Measurements from ENCODE around the gene CBL.

Gene CBL

DNA sequence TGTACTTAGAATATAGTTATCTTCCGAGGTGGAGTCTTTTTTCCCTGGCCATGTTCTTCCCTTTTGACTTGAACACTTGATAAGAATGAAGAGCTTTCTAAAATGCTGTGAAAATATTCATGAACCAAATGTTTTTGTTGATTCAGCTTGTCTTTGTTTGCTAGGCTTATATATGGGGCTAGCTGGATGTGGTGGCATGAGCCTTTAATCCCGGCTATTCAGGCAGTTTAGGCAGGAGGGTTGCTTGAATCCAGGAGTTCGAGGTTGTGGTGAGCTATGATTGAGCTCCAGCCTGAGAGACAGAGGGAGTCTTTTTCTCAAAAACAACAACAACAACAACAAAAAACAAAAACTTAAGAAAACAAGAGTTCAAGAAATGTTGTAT lies 23.1 kb downstream of the CBL start:
- TF ChIP-seq, protein P1, sequence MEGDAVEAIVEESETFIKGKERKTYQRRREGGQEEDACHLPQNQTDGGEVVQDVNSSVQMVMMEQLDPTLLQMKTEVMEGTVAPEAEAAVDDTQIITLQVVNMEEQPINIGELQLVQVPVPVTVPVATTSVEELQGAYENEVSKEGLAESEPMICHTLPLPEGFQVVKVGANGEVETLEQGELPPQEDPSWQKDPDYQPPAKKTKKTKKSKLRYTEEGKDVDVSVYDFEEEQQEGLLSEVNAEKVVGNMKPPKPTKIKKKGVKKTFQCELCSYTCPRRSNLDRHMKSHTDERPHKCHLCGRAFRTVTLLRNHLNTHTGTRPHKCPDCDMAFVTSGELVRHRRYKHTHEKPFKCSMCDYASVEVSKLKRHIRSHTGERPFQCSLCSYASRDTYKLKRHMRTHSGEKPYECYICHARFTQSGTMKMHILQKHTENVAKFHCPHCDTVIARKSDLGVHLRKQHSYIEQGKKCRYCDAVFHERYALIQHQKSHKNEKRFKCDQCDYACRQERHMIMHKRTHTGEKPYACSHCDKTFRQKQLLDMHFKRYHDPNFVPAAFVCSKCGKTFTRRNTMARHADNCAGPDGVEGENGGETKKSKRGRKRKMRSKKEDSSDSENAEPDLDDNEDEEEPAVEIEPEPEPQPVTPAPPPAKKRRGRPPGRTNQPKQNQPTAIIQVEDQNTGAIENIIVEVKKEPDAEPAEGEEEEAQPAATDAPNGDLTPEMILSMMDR (conservative IDR thresholded peaks at IDR 0.05; ENCODE audit: control insufficient read depth, insufficient read depth, low read depth, low read length), result no peak
- no peak for DNase-seq (ENCODE audit: low read depth)
- H3K4me3 ChIP-seq (ENCODE audit: control insufficient read depth, low read depth, low read length), result no peak overlapping the region

DNA sequence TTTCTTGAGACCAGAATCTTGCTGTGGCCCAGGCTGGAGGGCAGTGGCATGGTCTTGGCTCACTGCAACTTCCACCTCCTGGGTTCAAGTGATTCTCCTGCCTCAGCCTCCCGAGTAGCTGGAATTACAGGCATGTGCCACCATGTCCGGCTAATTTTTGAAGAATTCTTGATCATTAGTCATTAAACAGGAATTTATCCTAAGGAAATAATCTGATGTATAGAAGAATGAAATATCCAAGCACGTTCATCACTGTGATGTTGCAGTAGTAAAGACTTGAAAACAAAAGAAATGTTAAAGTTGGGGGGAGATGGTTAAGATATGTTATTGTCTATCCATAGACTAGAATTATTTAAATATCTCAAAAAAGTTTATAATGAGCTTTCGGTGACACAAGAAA lies 23.6 kb downstream of the CBL start:
- no peak overlapping the region for H3K4me3 ChIP-seq (ENCODE audit: control insufficient read depth, low read depth, low read length)
- no peak for DNase-seq (ENCODE audit: low read depth)
- TF ChIP-seq, protein P1 (conservative IDR thresholded peaks at IDR 0.05; ENCODE audit: control insufficient read depth, insufficient read depth, low read depth, low read length), result no peak

DNA sequence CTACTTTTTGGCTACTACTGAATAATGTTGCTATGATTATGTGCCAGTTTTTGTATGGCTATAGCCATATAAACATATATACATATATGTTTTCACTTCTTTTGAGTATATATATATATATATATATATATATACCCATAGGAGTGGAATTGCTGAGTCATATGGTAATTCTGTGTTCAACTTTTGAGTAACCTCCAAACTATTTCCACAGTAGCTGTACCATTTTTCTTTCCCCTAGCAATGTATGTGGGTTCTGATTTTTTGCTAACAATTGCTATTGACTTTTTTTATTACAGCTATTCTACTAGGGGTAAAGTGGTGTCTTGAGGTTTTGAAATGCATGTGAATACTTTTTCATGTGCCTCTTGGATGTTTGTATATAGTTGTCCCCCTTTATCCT lies 30.4 kb downstream of the CBL start:
- TF ChIP-seq, protein P1 (conservative IDR thresholded peaks at IDR 0.05; ENCODE audit: control insufficient read depth, insufficient read depth, low read depth, low read length), result no peak
- peak; percentile 42 for DNase-seq (ENCODE audit: low read depth)
- no peak overlapping the region for H3K4me3 ChIP-seq (ENCODE audit: control insufficient read depth, low read depth, low read length)

DNA sequence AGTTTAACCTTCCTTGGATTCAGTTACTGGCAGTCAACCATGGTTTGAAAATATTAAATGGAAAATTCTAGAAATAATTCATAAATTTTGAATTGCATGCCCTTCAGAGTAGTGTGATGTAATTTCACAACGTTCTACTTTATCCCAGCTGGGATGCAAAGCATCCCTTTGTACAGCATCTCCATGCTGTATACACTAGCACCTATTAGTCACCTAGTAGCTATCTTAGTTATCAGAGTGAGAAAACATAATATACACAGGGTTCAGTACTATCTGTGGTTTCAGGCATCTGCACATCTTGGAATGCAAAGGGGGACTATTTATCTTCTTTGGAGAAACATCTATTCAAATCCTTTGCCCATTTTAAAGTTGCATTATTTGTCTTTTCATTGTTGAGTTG lies 30.8 kb downstream of the CBL start:
- TF ChIP-seq, protein P1 (conservative IDR thresholded peaks at IDR 0.05; ENCODE audit: control insufficient read depth, insufficient read depth, low read depth, low read length), result no peak
- no peak overlapping the region for H3K4me3 ChIP-seq (ENCODE audit: control insufficient read depth, low read depth, low read length)
- DNase-seq (ENCODE audit: low read depth), result peak; percentile 25

DNA sequence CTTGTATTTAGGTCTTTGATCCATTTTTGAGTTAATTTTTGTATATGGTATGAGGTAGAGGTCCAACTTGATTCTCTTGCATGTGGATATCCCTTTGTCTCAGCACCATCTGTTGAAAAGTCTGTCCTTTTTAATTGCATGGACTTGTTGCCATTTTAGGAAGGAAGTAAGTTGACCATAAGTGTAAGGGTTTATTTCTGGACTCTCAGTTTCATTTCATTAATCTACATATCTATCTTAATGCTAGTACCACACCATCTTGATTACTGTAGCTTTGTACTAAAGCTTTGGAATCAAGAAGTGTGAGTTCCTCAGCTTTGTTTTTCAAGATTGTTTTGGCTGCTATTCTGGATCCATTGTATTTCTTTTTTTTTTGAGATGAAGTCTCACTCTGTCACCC lies 31.4 kb downstream of the CBL start:
- H3K4me3 ChIP-seq (ENCODE audit: control insufficient read depth, low read depth, low read length), result no peak overlapping the region
- no peak for DNase-seq (ENCODE audit: low read depth)
- TF ChIP-seq, protein P1 (conservative IDR thresholded peaks at IDR 0.05; ENCODE audit: control insufficient read depth, insufficient read depth, low read depth, low read length), result no peak

DNA sequence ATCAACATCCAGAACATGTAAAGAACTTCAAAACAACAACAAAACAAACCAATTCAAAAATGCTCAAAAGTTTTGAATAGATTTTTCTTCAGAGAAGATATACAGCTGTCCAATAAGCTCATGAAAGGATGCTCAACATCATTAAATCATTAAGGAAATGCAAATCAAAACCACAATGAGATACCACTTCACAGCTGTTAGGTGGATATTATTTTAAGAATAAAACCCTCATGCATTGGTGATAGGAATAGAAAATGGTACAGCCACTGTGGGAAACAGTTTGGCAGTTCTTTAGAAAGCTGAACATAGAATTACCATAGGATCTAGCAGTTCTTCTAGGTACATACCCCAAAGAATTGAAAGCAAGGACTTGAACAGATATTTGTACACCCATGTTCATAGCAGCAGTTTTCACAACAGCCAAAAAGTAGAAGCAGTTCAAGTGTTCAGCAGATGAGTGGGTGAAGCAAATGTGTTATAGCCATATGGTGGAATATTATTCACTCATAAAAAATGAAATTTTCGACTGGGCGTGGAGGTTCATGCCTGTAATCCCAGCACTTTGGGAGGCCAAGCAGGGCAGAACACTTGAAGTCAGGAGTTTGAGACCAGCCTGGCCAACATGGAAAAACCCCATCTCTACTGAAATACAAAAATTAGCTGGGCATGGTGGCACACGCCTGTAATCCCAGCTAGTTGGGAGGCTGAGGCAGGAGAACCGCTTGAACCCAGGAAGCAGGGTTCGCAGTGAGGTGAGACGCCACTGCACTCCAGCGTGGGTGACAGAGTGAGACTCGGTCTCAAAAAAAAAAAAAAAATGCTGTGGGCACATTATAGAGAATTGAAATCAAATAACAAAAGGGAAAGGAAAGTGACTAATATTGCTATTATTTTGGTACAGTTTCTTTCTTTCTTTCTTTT lies 42.9 kb downstream of the CBL start:
- no peak overlapping the region for H3K4me3 ChIP-seq (ENCODE audit: control insufficient read depth, low read depth, low read length)
- DNase-seq (ENCODE audit: low read depth), result no peak
- TF ChIP-seq, protein P1 (conservative IDR thresholded peaks at IDR 0.05; ENCODE audit: control insufficient read depth, insufficient read depth, low read depth, low read length), result no peak
